HepG2 (cell line): ENCODE results near the gene TIFAB. TPM values are rescaled to one million over a fixed set of nuclear protein-coding genes. Genes with fewer than 3 reads are reported as not detected.

Source experiments
- CENPT ChIP-seq: sonication (generic); formaldehyde crosslinking; IDR thresholded peaks from 2 replicates; pipeline ENCODE4 v1.8.0; 2022; ENCODE audit warnings: low read depth, mild to moderate bottlenecking, moderate library complexity, missing genetic modification reagents
- KDM3A ChIP-seq: IDR thresholded peaks from 2 replicates; pipeline ENCODE4 v1.6.1; 2018; ENCODE audit warnings: low read depth, missing compliant biosample characterization
- MBNL3 ChIP-seq: fragments of 250-450 bp; sonication (Bioruptor Pico); conservative IDR thresholded peaks from 2 replicates; pipeline ENCODE4 v1.8.0; 2022; ENCODE audit warnings: mild to moderate bottlenecking, inconsistent platforms
- MEIS2 ChIP-seq: sonication (generic); formaldehyde crosslinking; IDR thresholded peaks from 2 replicates; pipeline ENCODE4 v1.9.0; 2021; ENCODE audit warnings: mild to moderate bottlenecking, missing genetic modification reagents
- MIER3 ChIP-seq: IDR thresholded peaks from 2 replicates; pipeline ENCODE4 v1.6.1; 2016; ENCODE audit warnings: missing compliant biosample characterization, borderline replicate concordance
- NCOA5 ChIP-seq: sonication (generic); formaldehyde crosslinking; IDR thresholded peaks from 2 replicates; pipeline ENCODE4 v1.4.0; 2020; ENCODE audit warnings: missing genetic modification reagents
- PRMT3 ChIP-seq: sonication (generic); formaldehyde crosslinking; IDR thresholded peaks from 2 replicates; pipeline ENCODE4 v1.8.1; 2022; ENCODE audit warnings: low read depth, mild to moderate bottlenecking, moderate library complexity, missing genetic modification reagents, borderline replicate concordance
- RFX5 ChIP-seq: IDR thresholded peaks from 2 replicates; pipeline ENCODE4 v1.6.1; 2011; ENCODE audit warnings: low read depth, low read length, improper control_type of control experiment
- SAP130 ChIP-seq: IDR thresholded peaks from 2 replicates; pipeline ENCODE4 v1.6.1; 2016; ENCODE audit warnings: low read depth
- ZBTB21 ChIP-seq: sonication (generic); formaldehyde crosslinking; IDR thresholded peaks from 2 replicates; pipeline ENCODE4 v1.4.0; 2020; ENCODE audit warnings: missing genetic modification reagents
- ZFP82 ChIP-seq: sonication (generic); formaldehyde crosslinking; IDR thresholded peaks from 2 replicates; pipeline ENCODE4 v1.5.1; 2020; ENCODE audit warnings: mild to moderate bottlenecking, missing genetic modification reagents, borderline replicate concordance
- ZNF12 ChIP-seq: sonication (generic); formaldehyde crosslinking; IDR thresholded peaks from 2 replicates; pipeline ENCODE4 v1.5.0; 2020; ENCODE audit warnings: missing genetic modification reagents
- ZNF264 ChIP-seq: sonication (generic); formaldehyde crosslinking; IDR thresholded peaks from 2 replicates; pipeline ENCODE4 v1.4.0; 2020; ENCODE audit warnings: missing genetic modification reagents
- ZNF33B ChIP-seq: sonication (generic); formaldehyde crosslinking; IDR thresholded peaks from 2 replicates; pipeline ENCODE4 v1.5.1; 2020; ENCODE audit warnings: mild to moderate bottlenecking, missing genetic modification reagents
- ZNF558 ChIP-seq: sonication (generic); formaldehyde crosslinking; IDR thresholded peaks from 2 replicates; pipeline ENCODE4 v1.9.0; 2022; ENCODE audit warnings: mild to moderate bottlenecking, missing genetic modification reagents, borderline replicate concordance
- ZNF746 ChIP-seq: sonication (generic); formaldehyde crosslinking; IDR thresholded peaks from 2 replicates; pipeline ENCODE4 v1.8.0; 2022; ENCODE audit warnings: mild to moderate bottlenecking, missing genetic modification reagents
- polyA plus RNA-seq, 8 experiments: library from polyadenylated mRNA; depleted of rRNA in 3 of 8; stranded (reverse) in 7 of 8; unstranded in 1 of 8; fragments of >200 nt; fragmentation: Illumina TruSeq in 4 of 8; extraction: Trizol in 4 of 8; gene quantifications; 2 replicates each; pipeline versions ENCODE4 v1.2.1 to v1.2.3, GENCODE V29; 2011 to 2016; ENCODE audit warnings: low read depth in 4 of 8, missing spikeins in 1 of 8, mixed read lengths in 1 of 8; ENCODE audit not compliant: insufficient read depth in 1 of 8
- total RNA-seq, 5 experiments: library from RNA; depleted of rRNA; stranded (reverse); fragments of >200 nt; fragmentation: Illumina TruSeq; extraction: Trizol; gene quantifications; 2 replicates each; pipeline ENCODE4 v1.2.3, GENCODE V29; 2016; ENCODE audit warnings: low read depth in 1 of 5
- TF ChIP-seq, protein P1 (sequence below): sonication (generic); formaldehyde crosslinking; IDR thresholded peaks from 2 replicates; pipeline ENCODE4 v1.4.0; 2020; ENCODE audit warnings: missing genetic modification reagents, borderline replicate concordance
- TF ChIP-seq, protein P2 (sequence below): sonication (generic); formaldehyde crosslinking; IDR thresholded peaks from 2 replicates; pipeline ENCODE4 v1.4.0; 2020; ENCODE audit warnings: mild to moderate bottlenecking, missing genetic modification reagents
- TF ChIP-seq, protein P3 (sequence below): sonication (generic); formaldehyde crosslinking; IDR thresholded peaks from 2 replicates; pipeline ENCODE4 v1.4.0; 2020; ENCODE audit warnings: missing genetic modification reagents
- TF ChIP-seq, protein P4 (sequence below): sonication (generic); formaldehyde crosslinking; IDR thresholded peaks from 2 replicates; pipeline ENCODE4 v1.4.0; 2020; ENCODE audit warnings: low read depth, mild to moderate bottlenecking, missing genetic modification reagents
- TF ChIP-seq, protein P5 (sequence below): IDR thresholded peaks from 2 replicates; pipeline ENCODE4 v1.6.1; 2012; ENCODE audit warnings: low read depth, low read length, improper control_type of control experiment

Gene TIFAB
- total and polyA plus RNA-seq, 2 of the 13 experiments (the other 11 are each of a cell fraction or from before 2014, with no cell fraction given): not detected

DNA sequence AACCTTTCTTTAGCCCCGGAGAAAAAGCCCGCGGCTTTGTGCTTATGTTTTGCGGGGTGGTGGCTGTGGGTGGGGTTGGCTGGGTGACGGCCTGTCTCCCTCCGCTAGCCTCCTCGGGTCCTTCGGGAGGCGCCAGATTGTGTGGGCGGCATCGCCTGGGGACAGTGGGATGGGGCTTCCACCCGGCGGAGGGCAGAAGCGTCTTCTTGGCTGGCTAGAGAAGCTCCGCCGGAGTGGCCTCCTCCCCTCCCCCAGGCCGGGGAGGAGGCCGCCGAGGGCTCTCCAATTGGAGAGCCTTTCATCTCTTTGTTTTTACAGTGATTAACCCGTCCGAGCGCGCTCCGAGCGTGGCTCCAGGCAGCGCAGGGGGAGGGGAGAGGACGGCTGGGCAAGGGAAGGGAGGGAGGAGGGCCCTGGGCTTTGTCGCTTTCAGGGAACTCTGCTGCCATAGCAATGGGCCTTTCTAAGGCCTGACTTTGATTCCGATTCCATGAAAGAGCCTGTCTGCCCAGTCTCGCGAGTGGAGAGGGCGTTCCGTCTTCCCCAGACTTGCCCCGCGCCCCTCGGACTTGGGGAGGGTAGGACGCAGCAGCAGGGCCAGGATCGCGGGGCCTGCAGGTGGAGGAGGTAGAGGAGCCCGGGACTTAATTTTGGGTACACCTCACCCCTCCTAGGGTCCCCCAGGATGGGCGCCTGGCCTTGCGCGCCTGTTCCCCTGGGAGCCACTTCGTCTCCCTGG lies 36.7 kb upstream of the TIFAB start (continued):
- TF ChIP-seq, protein P1, sequence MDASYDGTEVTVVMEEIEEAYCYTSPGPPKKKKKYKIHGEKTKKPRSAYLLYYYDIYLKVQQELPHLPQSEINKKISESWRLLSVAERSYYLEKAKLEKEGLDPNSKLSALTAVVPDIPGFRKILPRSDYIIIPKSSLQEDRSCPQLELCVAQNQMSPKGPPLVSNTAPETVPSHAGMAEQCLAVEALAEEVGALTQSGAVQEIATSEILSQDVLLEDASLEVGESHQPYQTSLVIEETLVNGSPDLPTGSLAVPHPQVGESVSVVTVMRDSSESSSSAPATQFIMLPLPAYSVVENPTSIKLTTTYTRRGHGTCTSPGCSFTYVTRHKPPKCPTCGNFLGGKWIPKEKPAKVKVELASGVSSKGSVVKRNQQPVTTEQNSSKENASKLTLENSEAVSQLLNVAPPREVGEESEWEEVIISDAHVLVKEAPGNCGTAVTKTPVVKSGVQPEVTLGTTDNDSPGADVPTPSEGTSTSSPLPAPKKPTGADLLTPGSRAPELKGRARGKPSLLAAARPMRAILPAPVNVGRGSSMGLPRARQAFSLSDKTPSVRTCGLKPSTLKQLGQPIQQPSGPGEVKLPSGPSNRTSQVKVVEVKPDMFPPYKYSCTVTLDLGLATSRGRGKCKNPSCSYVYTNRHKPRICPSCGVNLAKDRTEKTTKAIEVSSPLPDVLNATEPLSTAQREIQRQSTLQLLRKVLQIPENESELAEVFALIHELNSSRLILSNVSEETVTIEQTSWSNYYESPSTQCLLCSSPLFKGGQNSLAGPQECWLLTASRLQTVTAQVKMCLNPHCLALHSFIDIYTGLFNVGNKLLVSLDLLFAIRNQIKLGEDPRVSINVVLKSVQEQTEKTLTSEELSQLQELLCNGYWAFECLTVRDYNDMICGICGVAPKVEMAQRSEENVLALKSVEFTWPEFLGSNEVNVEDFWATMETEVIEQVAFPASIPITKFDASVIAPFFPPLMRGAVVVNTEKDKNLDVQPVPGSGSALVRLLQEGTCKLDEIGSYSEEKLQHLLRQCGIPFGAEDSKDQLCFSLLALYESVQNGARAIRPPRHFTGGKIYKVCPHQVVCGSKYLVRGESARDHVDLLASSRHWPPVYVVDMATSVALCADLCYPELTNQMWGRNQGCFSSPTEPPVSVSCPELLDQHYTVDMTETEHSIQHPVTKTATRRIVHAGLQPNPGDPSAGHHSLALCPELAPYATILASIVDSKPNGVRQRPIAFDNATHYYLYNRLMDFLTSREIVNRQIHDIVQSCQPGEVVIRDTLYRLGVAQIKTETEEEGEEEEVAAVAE (CRISPR knock-in tag): no peak
- TF ChIP-seq, protein P2, sequence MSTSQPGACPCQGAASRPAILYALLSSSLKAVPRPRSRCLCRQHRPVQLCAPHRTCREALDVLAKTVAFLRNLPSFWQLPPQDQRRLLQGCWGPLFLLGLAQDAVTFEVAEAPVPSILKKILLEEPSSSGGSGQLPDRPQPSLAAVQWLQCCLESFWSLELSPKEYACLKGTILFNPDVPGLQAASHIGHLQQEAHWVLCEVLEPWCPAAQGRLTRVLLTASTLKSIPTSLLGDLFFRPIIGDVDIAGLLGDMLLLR (CRISPR knock-in tag): no peak
- TF ChIP-seq, protein P3, sequence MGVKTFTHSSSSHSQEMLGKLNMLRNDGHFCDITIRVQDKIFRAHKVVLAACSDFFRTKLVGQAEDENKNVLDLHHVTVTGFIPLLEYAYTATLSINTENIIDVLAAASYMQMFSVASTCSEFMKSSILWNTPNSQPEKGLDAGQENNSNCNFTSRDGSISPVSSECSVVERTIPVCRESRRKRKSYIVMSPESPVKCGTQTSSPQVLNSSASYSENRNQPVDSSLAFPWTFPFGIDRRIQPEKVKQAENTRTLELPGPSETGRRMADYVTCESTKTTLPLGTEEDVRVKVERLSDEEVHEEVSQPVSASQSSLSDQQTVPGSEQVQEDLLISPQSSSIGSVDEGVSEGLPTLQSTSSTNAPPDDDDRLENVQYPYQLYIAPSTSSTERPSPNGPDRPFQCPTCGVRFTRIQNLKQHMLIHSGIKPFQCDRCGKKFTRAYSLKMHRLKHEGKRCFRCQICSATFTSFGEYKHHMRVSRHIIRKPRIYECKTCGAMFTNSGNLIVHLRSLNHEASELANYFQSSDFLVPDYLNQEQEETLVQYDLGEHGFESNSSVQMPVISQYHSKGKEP: no peak
- TF ChIP-seq NCOA5 (CRISPR knock-in tag) (no peak), PRMT3 (CRISPR knock-in tag) (no peak), CENPT (no peak), ZFP82 (CRISPR knock-in tag) (no peak), RFX5 (no peak), MBNL3 (no peak), MEIS2 (0 out of 2 replicates have a peak, but pooled peaks have one; percentile 33), ZNF12 (CRISPR knock-in tag) (no peak), MIER3 (CRISPR knock-in tag) (no peak), ZNF264 (no peak), KDM3A (CRISPR knock-in tag) (no peak), SAP130 (CRISPR knock-in tag) (peak; percentile 36; the same call in 1 of the 2 replicates), ZNF558 (CRISPR knock-in tag) (no peak), ZNF33B (CRISPR knock-in tag) (no peak), ZNF746 (CRISPR knock-in tag) (0 out of 2 replicates have a peak, but pooled peaks have one; percentile 21), ZBTB21 (no peak)
- TF ChIP-seq, protein P4, sequence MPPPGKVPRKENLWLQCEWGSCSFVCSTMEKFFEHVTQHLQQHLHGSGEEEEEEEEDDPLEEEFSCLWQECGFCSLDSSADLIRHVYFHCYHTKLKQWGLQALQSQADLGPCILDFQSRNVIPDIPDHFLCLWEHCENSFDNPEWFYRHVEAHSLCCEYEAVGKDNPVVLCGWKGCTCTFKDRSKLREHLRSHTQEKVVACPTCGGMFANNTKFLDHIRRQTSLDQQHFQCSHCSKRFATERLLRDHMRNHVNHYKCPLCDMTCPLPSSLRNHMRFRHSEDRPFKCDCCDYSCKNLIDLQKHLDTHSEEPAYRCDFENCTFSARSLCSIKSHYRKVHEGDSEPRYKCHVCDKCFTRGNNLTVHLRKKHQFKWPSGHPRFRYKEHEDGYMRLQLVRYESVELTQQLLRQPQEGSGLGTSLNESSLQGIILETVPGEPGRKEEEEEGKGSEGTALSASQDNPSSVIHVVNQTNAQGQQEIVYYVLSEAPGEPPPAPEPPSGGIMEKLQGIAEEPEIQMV (CRISPR knock-in tag): no peak
- TF ChIP-seq, protein P5, sequence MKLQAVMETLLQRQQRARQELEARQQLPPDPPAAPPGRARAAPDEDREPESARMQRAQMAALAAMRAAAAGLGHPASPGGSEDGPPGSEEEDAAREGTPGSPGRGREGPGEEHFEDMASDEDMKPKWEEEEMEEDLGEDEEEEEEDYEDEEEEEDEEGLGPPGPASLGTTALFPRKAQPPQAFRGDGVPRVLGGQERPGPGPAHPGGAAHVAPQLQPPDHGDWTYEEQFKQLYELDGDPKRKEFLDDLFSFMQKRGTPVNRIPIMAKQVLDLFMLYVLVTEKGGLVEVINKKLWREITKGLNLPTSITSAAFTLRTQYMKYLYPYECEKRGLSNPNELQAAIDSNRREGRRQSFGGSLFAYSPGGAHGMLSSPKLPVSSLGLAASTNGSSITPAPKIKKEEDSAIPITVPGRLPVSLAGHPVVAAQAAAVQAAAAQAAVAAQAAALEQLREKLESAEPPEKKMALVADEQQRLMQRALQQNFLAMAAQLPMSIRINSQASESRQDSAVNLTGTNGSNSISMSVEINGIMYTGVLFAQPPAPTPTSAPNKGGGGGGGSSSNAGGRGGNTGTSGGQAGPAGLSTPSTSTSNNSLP: no peak
